IMR-90 (cell line): ENCODE data around the gene SMAD2. TPM values are rescaled to one million over a fixed set of nuclear protein-coding genes. Genes with fewer than 3 reads are reported as not detected.

Experiments used
- ATAC-seq: fragments of 200-7000 bp; cut with Tn5 transposase; 2 replicates; pipeline ENCODE4 v1.9.1; 2020; ENCODE audit warnings: low read depth, mild to moderate bottlenecking, moderate library complexity
- BruUV-seq: library from RNA; stranded (reverse); fragments of 400-500 nt; replicated peaks from 2 replicates; lab custom pipeline; 2021; lab: Mats Ljungman, UMichigan
- CTCF ChIA-PET: fragments of 300-600 bp; formaldehyde crosslinking; extraction: SDS; loops from one replicate; lab custom pipeline; 2021; ENCODE audit warnings: antibody characterized with exemption; lab: Yijun Ruan, JAX
- POLR2A ChIA-PET: fragments of 300-600 bp; sonication (Branson Sonifier 250); formaldehyde crosslinking; loops from one replicate; lab custom pipeline; 2022; ENCODE audit warnings: antibody characterized with exemption; ENCODE audit not compliant: unreplicated experiment; lab: Charles Lee
- DNase-seq: peaks from one replicate; pipeline ENCODE4 v3.0.0; 2013
- H2AFZ ChIP-seq: replicated peaks from 2 replicates; pipeline ENCODE3; 2013; ENCODE audit warnings: low read length, mild to moderate bottlenecking; ENCODE audit not compliant: poor library complexity
- H2AK5ac ChIP-seq: 2 replicates; pipeline ENCODE4 v1.6.1; 2013; ENCODE audit warnings: low read depth, low read length, inconsistent platforms
- H2AK9ac ChIP-seq: replicated peaks from 2 replicates; pipeline ENCODE3; 2013; ENCODE audit warnings: mild to moderate bottlenecking, low read depth, low read length, moderate library complexity; ENCODE audit not compliant: poor library complexity
- H2BK120ac ChIP-seq: 2 replicates; pipeline ENCODE4 v1.6.1; 2013; ENCODE audit warnings: low read depth, low read length, inconsistent platforms
- H2BK15ac ChIP-seq: 3 replicates; pipeline ENCODE4 v1.6.1; 2013; ENCODE audit warnings: low read depth, low read length, inconsistent platforms
- H2BK20ac ChIP-seq: 2 replicates; pipeline ENCODE4 v1.6.1; 2013; ENCODE audit warnings: low read depth, mild to moderate bottlenecking, inconsistent platforms, low read length, moderate library complexity
- H2BK5ac ChIP-seq: 2 replicates; pipeline ENCODE4 v1.6.1; 2013; ENCODE audit warnings: mild to moderate bottlenecking, low read depth, low read length, inconsistent platforms; ENCODE audit not compliant: poor library complexity, severe bottlenecking
- H3K14ac ChIP-seq: replicated peaks from 2 replicates; pipeline ENCODE4 v1.6.1; 2013; ENCODE audit warnings: low read depth, low read length, inconsistent platforms
- H3K18ac ChIP-seq: 2 replicates; pipeline ENCODE4 v1.6.1; 2013; ENCODE audit warnings: low read depth, low read length, control low read depth
- H3K23ac ChIP-seq: 2 replicates; pipeline ENCODE4 v1.6.1; 2013; ENCODE audit warnings: low read depth, low read length, inconsistent platforms
- H3K27ac ChIP-seq: 2 replicates; pipeline ENCODE4 v1.5.1; 2013; ENCODE audit warnings: mild to moderate bottlenecking, control low read depth, low read length; ENCODE audit not compliant: insufficient read depth
- H3K27me3 ChIP-seq: 2 replicates; pipeline ENCODE4 v1.6.1; 2013; ENCODE audit warnings: low read length; ENCODE audit not compliant: control insufficient read depth, insufficient read depth
- H3K36me3 ChIP-seq: 2 replicates; pipeline ENCODE4 v1.6.1; 2013; ENCODE audit warnings: low read length, mixed read lengths; ENCODE audit not compliant: control insufficient read depth, insufficient read depth
- H3K4ac ChIP-seq: 2 replicates; pipeline ENCODE4 v1.6.1; 2013; ENCODE audit warnings: low read depth, low read length, inconsistent platforms
- H3K4me1 ChIP-seq: 2 replicates; pipeline ENCODE4 v1.6.1; 2013; ENCODE audit warnings: low read length, mixed read lengths; ENCODE audit not compliant: control insufficient read depth, insufficient read depth
- H3K4me2 ChIP-seq: 2 replicates; pipeline ENCODE4 v1.6.1; 2013; ENCODE audit warnings: low read depth, mild to moderate bottlenecking, control low read depth, low read length, moderate library complexity
- H3K4me3 ChIP-seq: 2 replicates; pipeline ENCODE4 v1.5.1; 2013; ENCODE audit warnings: low read depth, mild to moderate bottlenecking, control low read depth, low read length, moderate library complexity; ENCODE audit not compliant: insufficient read depth
- H3K56ac ChIP-seq: 2 replicates; pipeline ENCODE4 v1.6.1; 2013; ENCODE audit warnings: low read length, inconsistent platforms; ENCODE audit not compliant: insufficient read depth; ENCODE audit errors: extremely low read depth
- H3K79me1 ChIP-seq, 2 experiments: 2 replicates each; pipeline ENCODE4 v1.6.1; 2013; ENCODE audit warnings: low read length in 2 of 2, inconsistent platforms in 1 of 2, low read depth in 1 of 2
- H3K9ac ChIP-seq: 2 replicates; pipeline ENCODE4 v1.6.1; 2013; ENCODE audit warnings: low read depth, low read length, control low read depth
- H3K9me1 ChIP-seq: 2 replicates; pipeline ENCODE4 v1.6.1; 2013; ENCODE audit warnings: low read length, inconsistent platforms; ENCODE audit not compliant: insufficient read depth
- H3K9me3 ChIP-seq: 2 replicates; pipeline ENCODE4 v1.6.1; 2013; ENCODE audit warnings: low read length; ENCODE audit not compliant: control insufficient read depth, insufficient read depth
- H4K20me1 ChIP-seq: 2 replicates; pipeline ENCODE4 v1.6.1; 2013; ENCODE audit warnings: low read length, inconsistent platforms; ENCODE audit not compliant: insufficient read depth
- H4K5ac ChIP-seq: 2 replicates; pipeline ENCODE4 v1.6.1; 2013; ENCODE audit warnings: mild to moderate bottlenecking, low read depth, low read length, control low read depth
- H4K8ac ChIP-seq, 2 experiments: 2 replicates each; pipeline ENCODE4 v1.6.1; 2013; ENCODE audit warnings: low read depth in 2 of 2, low read length in 2 of 2, control low read depth in 1 of 2, inconsistent platforms in 1 of 2
- H4K91ac ChIP-seq: 2 replicates; pipeline ENCODE4 v1.6.1; 2013; ENCODE audit warnings: low read depth, low read length, inconsistent platforms; ENCODE audit not compliant: insufficient read depth
- CEBPB ChIP-seq: IDR thresholded peaks from 2 replicates; pipeline ENCODE4 v1.6.1; 2012; ENCODE audit warnings: low read depth, low read length, improper control_type of control experiment
- FOS ChIP-seq: fragments of 150-350 bp; IDR thresholded peaks from 2 replicates; pipeline ENCODE4 v1.6.1; 2016; ENCODE audit warnings: low read depth, low read length
- MAFK ChIP-seq: IDR thresholded peaks from 2 replicates; pipeline ENCODE4 v1.6.1; 2012; ENCODE audit warnings: low read depth, low read length, improper control_type of control experiment
- MAZ ChIP-seq: IDR thresholded peaks from 2 replicates; pipeline ENCODE4 v1.6.1; 2012; ENCODE audit warnings: low read depth, mild to moderate bottlenecking, low read length, improper control_type of control experiment, moderate library complexity, borderline replicate concordance
- MXI1 ChIP-seq: IDR thresholded peaks from 2 replicates; pipeline ENCODE4 v1.6.1; 2012; ENCODE audit warnings: low read depth, mild to moderate bottlenecking, low read length, moderate library complexity, borderline replicate concordance
- RCOR1 ChIP-seq: IDR thresholded peaks from 2 replicates; pipeline ENCODE4 v1.6.1; 2012; ENCODE audit warnings: mild to moderate bottlenecking, low read length, improper control_type of control experiment; ENCODE audit not compliant: insufficient replicate concordance
- RFX5 ChIP-seq: IDR thresholded peaks from 2 replicates; pipeline ENCODE4 v1.8.0; 2012; ENCODE audit warnings: low read depth, mild to moderate bottlenecking, low read length, moderate library complexity
- SMC3 ChIP-seq: fragments of 150-350 bp; IDR thresholded peaks from 2 replicates; pipeline ENCODE4 v1.6.1; 2016; ENCODE audit warnings: low read depth, mild to moderate bottlenecking, antibody characterized with exemption, low read length, moderate library complexity
- WGBS, 2 experiments: methylation state at CpG; one replicate each; pipeline versions ENCODE4 v1.1.5 to v1.1.7; 2013; ENCODE audit warnings: missing lambda C conversion rate in 2 of 2; ENCODE audit not compliant: insufficient read length in 1 of 2; ENCODE audit errors: extremely low coverage in 2 of 2; 5-methylcytosine and 5-hydroxymethylcytosine counted together
- dilution Hi-C: fragments of 300-500 bp; cut with HindIII; formaldehyde crosslinking; loops from one replicate; pipeline ENCODE4 v1.14.3; 2018; ENCODE audit warnings: low sequenced_read_pairs; ENCODE audit not compliant: unreplicated experiment
- in situ Hi-C: fragments of 300-500 bp; cut with MboI; formaldehyde crosslinking; loops from 3 replicates; pipeline ENCODE4 v1.14.3; 2019; ENCODE audit warnings: low sequenced_read_pairs, inconsistent platforms, mixed read lengths
- intact Hi-C: fragments of 100-400 bp; cut with micrococcal nuclease; formaldehyde crosslinking; loops from 2 replicates; pipeline ENCODE4 v1.10.0; 2022
- polyA plus RNA-seq, 3 experiments: library from polyadenylated mRNA; depleted of rRNA; stranded (reverse); fragments of >200 nt; gene quantifications; 2 replicates each; pipeline ENCODE4 v1.2.3, GENCODE V29; 2012; ENCODE audit warnings: low replicate concordance in 1 of 3
- total RNA-seq: library from RNA; depleted of rRNA; stranded (reverse); fragments of >200 nt; gene quantifications from 2 replicates; pipeline ENCODE4 v1.2.3, GENCODE V29; 2012

SMAD2 gene
- total and polyA plus RNA-seq, 2 of the 4 experiments (the other 2 are of a cell fraction): 41.7 to 171 TPM

GRCh38 chr18:47800756-47801155 is 129.7 kb downstream of the SMAD2 start:
- no peak overlapping the region for H2BK20ac ChIP-seq
- no peak overlapping the region for H2BK120ac ChIP-seq
- H2AK9ac ChIP-seq: no peak overlapping the region
- H3K18ac ChIP-seq: no peak overlapping the region
- H4K91ac ChIP-seq: no peak overlapping the region
- DNase-seq (no peak), ATAC-seq (no peak)
- no peak overlapping the region for H3K56ac ChIP-seq
- H3K36me3 ChIP-seq: no peaks in the 10 kb centered on the region
- no peaks in the 10 kb centered on the region for H3K4me1 ChIP-seq
- H4K20me1 ChIP-seq: no peaks in the 10 kb centered on the region
- H3K4me2 ChIP-seq: no peak overlapping the region
- H4K8ac ChIP-seq: no peak overlapping the region
- H3K9ac ChIP-seq: no peak overlapping the region
- no peak overlapping the region for H3K14ac ChIP-seq
- H3K4me3 ChIP-seq: no peak overlapping the region
- no peak overlapping the region for H3K23ac ChIP-seq
- H3K79me1 ChIP-seq: no peaks in the 10 kb centered on the region
- peaks cover 18% of the 10 kb centered on the region for H3K27me3 ChIP-seq
- H3K9me3 ChIP-seq: no peaks in the 10 kb centered on the region
- H2BK15ac ChIP-seq: no peak overlapping the region
- no peak overlapping the region for H2BK5ac ChIP-seq
- H2AK5ac ChIP-seq: no peak overlapping the region
- intact Hi-C loops: no loop called here
- 14% methylated on average over 1 of the region's 6 CpGs; no CpG with 5 or more reads in 1 of the 2 experiments for WGBS, 2 experiments
- POLR2A ChIA-PET: no interaction called here
- H3K4ac ChIP-seq: no peak overlapping the region
- H3K27ac ChIP-seq: no peak overlapping the region
- no TSS peak for BruUV-seq
- no peaks in the 10 kb centered on the region for H3K9me1 ChIP-seq
- TF ChIP-seq RFX5: no peak
- no peak for TF ChIP-seq FOS
- TF ChIP-seq MAFK: no peak
- TF ChIP-seq MXI1: no peak
- no peak for TF ChIP-seq SMC3
- TF ChIP-seq CEBPB: no peak
- TF ChIP-seq RCOR1: no peak
- no peak for TF ChIP-seq MAZ
- dilution Hi-C loops: no loop called here
- no peak overlapping the region for H4K5ac ChIP-seq
- H2AFZ ChIP-seq: no peak overlapping the region
- CTCF ChIA-PET: no interaction called here
- in situ Hi-C loops: no loop called here
